Hypothalamus (tissue), 51 donors: ENCODE data around the gene BEST2.

ENCODE experiments used
- DNase-seq, 51 donors: peaks; one replicate each; lab custom pipeline; 2025; lab: John Stamatoyannopoulos, UW

The BEST2 gene

DNA sequence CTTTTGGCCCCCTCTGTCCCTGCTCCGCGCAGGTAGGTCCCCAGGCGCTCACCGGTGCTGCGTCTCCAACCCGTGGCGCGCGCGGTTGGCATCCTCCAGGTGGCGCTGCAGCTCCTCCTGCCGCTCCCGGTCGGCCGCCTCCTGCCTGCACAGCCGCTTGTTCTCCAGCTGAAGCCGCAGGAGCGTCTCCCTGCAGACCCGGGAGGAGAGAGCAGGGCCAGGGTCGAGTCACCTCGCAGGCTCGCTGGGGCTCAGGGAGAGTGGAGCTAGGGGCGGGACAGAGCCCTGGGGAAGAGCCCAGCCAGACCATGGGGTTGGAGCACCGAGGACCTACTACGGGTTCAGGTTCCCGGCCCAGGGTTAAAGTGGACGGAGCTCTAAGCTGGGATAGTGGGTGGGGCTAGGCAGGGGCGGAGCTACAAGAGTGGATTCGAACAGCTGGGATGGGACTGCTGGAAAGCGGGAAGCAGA, 14.5 kb downstream of the BEST2 start:
- peak in 37 of 51 donors; percentile 14 to 82 (median 50) for DNase-seq

DNA sequence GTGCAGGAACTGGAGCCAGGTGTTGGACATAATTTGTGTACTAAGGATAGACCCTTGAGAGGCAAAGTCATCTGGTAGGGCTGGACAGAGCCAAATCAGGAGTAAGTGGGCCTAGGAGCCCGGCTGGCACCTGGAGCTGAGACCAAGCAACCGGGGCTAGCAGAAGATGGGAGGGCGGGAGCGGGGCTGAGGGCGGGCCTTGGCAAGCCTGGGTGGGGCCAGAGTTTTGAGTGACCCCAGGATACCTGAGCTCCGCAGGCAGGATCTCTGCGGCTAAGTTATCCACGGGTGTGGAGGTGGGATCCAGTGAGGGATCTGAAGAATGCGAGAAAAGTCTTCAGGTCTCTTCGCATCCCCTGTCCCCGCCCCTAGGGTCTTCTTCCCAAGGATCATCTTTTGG, 15.6 kb downstream of the BEST2 start:
- no peak for DNase-seq

DNA sequence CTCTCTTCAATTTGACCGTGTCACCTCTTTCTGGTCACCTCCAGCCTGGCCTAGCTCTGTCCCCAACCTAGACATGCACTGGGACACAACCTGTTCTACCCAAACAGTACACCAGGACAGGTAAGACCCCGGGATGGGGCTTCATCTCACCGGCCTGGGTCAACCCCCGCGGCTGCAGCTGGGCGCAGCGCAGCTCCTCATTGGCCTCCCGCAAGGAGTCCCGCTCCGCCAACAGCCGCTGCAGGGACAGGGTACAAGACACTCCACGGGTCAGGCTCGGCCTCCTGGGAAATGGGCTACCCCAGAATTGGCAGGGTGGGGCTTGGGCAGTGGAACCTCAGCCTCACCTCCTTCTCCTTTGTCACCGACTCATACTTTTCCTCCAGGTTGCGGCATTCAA, 16.1 kb downstream of the BEST2 start:
- DNase-seq: no peak

DNA sequence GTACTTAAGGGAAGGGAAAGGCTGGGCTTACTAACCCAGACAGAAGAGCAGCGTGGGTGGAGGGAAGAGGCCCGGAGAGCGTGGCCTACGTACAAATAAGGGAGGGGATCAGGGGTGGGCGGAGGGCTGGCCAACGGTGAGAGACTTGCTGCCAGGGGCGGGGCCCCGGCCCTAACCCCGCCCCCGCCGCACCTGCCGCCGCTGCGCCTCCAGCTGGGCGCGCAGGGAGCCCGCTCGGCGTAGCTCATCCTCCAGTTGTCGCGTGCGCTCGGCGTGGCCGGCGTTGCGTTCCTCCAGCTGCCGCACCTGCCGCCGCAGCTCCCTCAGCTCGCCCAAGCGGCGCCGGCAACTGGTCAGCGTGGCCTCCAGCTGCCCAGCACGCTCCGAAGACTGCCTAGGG, 18.1 kb downstream of the BEST2 start:
- no peak for DNase-seq

DNA sequence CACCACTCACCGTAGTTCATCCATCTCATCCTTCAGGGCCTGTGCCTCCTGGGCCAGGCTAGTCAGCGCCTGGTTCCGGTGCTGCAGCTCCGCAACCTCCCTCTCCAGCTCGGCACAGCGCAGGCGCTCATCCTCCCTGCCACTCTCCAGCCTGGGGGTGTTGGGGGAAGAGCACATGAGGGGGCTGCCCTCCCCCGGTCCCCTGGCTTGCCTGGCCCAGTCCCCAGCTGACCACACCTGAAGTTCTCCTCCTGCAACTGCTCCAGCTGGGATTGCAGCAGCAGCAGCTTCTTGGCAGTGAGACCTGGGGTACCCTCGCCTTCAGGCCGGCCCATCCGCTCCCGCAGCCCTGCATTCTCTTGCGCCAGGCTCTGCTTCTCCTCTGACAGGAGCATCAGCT, 19.3 kb downstream of the BEST2 start:
- DNase-seq: no peak

DNA sequence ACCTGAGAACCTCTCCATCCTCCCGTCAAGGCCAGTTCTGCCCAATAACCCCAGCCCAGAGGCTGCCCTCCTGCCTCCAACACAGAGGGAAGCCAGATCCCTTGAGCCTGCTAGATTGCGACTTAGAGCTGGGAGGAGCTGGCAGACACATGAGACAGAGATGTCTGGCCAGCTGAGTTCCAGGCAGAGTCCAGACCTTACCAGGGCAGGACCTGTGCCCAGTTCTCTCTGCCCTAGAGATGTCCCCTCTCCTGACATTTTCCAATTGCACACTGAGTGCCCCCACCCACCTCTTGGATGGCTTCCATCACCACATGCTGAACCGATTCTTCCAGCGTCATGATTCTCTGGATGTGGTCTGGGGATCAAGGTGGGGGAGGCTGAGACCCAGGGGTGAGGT, 20.7 kb downstream of the BEST2 start:
- DNase-seq: no peak

DNA sequence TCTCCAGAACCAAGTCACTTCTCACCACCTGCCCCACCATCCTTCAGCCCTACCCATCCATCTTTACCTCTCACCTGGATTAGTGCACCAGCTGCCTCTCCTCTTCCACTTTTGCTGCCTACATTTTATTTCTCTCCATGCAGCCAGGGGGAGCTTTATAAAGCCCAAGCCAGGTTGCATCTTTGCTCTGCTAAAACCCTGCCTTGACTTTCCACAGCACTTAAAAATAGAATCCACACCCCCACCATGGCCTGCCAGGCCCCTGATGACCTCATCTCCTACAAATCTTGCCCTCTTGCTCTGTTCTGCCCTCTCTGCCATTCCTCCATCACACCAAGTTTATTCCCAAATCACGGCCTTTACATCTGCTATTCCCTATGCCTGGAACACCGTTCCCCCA, 22.0 kb downstream of the BEST2 start:
- no peak for DNase-seq

DNA sequence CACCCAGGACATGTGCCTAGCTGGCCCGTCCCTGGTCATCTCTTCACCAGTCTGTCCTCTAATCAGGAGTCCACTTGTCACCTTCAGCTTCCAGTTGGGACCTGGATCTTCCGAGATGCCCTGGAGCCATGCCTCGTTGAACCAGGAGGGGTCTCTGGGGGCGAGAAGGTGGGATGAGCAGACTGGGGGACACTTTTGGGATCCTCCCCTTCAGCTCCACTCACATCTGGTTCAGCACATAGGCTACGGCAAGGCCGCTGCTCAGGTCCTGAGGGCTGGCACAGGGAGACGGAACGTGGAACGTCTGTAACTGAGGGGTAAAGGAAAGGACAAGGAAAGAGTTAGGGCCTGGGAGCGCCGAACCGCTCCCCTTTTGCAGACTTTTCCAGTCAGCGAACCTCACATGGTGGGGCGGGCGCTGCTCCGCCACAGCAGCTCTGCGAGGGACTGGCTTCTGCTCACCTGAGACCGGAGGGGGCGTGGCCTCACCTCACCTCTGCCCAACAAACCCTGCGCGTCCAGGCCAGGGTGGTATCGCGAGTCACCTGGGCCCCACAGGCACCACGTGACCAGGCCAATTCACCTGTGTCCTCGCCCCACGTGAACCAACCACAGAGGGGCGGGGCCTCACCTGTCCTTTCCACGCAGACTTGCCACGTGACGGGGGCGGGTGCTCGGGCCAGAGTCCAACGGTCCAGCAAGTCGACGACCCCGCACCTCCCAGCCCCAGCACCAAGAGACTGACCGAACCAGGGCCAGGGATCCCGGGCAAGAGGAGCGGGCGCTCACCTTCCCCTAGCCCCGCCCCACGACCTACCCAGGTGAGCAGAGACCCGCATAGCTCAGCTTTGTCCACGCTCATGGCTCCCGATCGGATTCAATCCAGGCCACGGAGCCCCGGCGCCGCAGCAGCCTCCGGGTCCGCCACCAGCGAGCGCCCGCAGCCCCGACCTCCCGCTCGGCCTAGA, 23.3 kb downstream of the BEST2 start, which contains the start of gene HOOK2:
Gene HOOK2, minus strand, starts transcription at position 965 of the 968 bp plus-strand sequence. Its CDS starts 103 bp downstream, at position 862.
- DNase-seq: peak in 15 of 51 donors; percentile 17 to 63 (median 52)

DNA sequence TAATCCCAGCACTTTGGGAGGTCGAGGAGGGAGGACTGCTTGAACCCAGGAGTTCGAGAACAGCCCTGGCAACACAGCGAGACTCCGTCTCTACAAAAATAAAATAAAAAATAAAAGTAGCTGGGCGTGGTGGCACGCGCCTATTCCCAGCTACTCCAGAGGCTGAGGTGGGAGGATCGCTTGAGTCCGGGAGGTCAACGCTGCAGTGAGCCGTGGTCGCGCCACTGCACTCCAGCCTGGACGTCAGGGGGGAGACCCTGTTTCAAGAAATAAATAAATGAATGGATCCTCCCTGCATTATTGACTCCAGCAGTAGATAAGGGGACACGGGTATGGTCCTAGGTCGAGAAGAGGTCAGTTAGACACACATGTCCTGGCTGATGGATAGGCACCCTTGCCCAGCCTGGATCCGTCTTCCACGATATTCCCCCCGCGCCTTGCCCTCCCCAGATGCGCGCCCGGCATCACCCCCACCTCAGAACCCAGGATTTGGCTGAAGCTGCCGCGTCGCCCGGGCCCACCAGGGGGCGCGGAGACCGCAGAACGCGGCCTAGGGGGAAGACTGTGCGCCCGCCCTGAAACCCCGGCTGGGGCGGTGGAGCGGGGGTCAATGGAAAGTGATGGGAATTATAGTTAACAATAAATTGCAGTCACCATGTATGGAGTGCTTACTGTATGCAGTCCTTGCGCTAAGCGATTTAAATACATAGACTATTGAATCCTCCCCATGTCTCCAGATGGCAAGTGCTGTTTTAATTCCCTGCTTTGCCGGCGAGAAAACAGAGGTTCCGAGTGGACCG, 25.8 kb downstream of the BEST2 start:
- peak in 47 of 51 donors; percentile 16 to 86 (median 65) for DNase-seq

DNA sequence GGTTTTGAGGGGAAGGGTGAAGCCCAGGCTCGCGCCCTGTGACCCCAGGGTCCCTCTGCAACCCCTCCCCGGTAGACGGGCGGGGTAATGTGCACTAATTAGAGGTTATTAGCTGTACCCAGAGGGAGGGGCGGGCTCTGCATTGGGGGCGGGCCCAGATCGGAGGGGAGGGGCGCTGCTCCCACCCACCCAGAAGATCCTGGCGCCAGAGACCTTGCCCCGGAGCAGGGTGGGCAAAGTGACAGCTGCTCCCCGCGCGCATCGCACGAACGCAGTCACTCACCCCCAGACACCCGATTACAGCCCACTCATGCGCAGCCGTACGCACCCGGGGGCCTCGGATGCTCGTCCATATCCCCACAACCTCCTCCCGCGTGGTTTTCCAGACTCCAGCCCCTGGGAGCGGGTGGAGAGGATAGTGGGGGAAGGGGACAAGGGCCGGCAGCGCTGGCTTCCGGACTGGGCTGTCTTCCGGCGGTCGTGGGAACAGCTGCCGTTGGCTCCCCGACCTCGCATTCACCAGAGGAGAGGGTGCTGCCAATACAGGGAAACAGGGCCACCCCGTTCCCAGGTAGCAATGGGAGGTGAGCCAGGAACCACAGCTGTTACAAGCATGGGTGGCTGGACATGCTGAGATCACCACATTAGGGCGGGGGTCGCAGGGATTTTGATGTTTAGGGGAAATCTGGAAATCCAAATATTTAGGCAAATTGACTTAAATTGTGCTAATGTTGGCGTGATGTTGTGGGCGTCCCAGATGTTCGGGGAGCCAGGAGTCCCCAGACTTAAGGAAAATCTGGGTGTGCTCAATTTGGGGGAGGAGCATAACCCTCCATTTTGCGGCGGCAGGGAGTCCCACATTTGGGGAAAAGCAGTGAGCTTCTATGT, 26.7 kb downstream of the BEST2 start:
- DNase-seq: peak in 40 of 51 donors; percentile 10 to 84 (median 52)

DNA sequence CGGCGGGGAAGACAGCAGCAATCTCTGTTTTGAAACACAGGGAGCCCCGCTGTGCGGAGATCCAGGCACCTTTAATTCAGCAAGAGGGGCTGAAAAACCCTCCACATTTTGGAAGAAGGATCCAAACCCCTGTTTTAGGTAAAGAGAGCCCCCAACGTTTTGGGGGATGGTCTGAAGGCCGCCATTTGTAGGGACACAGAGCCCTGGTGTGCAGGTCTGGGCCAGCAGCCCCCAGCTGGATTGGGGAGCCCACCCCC, 27.2 kb downstream of the BEST2 start:
- peak in 1 of 51 donors; percentile 20 for DNase-seq

DNA sequence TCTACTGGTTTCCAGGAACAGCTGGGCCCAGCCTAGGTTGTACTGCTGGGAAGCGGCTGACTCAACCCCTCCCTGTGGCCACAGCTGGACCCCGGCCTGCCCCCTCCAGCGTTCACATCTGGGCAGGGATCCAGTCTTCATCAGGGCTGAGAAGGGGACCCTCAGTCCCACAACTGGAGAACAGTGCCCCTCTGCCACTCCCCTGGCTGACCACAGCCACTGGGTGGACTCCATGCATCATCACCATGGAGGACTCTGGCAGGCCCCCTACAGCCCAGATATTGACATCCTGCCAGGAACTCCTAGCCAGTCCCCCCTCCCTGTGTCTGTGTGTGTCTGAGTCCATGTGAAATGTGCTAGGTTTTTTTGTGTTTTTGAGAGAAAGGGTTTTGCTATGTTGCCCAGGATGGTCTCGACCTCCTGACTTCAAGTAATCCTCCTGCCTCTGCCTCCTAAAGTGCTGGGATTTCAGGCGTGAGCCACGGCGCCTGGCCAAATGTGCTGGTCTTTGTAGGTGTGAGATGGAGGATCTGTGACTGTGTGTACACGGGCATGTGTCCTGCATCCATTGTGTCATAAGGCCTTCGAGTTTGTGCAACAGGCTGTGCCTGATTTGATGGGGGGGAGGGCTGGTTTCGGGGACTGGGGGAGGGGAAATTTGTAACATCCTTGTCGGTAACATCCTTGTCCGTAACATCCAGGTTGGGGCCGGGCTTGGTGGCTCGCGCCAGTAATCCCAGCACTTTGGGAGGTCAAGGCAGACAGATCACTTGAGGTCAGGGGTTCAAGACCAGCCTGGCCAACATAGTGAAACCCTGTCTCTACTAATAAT, 27.8 kb downstream of the BEST2 start:
- DNase-seq: peak in 20 of 51 donors; percentile 6 to 71 (median 28)

DNA sequence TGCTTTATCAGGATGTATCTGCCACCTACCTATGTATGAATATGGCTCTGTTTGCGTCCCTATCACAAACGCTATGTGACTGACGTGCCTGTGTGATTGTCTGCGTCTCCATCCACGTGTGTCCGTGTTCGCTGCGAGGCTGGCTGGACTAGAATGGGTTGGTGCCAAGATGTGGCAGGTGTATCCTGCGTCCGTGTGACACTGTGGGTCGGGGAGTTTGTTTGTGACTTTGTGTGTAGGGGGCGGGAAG, 30.5 kb downstream of the BEST2 start:
- peak in 2 of 51 donors; percentile 63 to 75 for DNase-seq

DNA sequence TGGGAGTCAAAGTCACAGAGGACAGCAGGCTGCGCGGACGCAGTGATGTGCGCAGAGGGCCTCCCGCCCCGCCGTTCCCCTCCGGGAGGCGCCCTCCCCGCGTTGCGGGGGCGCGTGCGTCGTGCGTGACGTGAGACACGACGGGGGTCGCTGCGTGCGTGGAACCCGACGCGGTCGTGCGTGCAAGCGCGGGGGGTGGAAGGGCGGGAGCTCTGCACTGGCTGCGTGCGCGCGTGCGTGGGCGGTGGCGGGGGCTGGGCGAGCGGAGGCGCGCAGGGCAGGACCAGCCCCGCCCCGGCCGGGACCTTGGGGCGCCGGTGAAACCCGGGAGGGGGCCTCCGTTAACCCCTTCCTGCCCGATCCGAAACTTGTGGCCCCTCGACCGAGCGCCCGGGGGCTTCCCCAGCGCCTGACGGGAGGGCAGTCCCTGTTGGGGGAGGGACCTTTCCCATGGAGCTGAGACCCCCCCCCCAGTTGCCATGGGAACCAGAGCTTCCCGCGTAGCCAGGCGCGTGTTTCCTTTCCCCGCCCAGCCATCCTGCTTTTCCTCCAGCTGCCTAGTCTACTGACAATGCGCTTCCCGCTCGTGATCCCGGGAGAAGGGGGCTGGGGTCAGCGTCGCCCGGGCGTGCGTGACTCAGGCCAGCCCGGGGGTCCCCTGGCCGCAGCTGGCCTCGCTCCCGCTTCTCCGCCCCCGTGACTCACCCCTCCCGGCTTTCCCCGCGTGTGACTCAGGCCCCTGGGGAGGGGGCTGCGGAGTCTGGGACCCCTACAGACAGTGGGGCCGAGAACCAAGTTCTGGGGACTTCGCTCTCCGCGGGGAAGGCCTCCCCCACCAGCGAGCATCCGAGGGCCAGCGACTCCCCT, 31.1 kb downstream of the BEST2 start:
- peak in 48 of 51 donors; percentile 42 to 96 (median 84) for DNase-seq

DNA sequence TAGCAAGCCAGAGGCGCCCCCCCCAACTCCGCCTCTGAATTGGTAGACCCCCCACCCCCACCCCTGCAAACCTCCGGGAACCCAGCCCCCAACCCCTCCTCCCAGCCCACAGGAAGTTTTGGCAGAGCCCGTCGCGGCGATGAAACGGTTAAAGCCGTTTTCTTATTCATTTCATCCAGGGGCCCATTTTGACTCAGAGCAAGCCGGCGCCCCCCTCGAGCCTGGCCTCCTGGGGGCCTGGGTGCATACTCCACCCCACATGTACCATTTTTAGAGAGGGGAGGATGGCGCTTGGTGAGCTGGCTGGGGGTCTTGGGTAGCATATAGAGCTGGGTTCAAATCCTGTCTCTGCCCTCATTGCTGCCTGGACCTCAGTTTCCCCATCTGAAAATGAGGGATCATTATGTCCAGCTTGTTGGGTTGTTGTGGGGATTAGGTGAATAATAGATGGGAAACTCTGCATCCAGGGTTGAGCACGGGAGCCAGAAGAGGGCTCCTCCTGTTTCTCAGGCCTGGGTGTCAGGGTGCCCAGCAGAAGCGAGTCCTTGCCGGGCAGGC, 31.8 kb downstream of the BEST2 start:
- DNase-seq: no peak

DNA sequence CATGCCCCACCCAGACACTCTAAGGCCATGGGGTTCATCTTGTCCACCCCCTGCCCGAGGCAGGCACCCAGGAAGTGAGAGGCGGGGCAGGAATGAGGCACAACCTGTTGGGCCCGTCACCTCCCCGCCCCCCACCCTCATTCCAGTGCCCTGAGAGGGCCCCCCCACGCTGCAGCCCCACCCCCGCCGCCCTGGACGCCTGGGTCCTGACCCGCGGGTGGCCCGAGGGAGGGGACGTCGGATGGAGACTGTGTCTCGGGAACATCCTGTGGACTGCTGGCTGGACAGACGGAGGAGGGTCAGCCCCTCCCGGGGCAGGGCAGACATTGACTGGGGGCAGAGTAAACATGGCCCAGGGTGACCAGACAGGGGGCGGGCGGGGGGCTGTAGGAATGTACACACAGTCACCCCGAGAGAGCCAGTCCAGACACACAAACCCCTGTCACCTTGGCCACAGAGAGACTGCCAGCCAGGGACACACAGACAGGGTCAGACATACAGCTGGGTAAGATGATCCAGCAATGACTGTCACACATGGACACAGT, 32.3 kb downstream of the BEST2 start:
- DNase-seq: peak in 13 of 51 donors; percentile 6 to 33 (median 17)

DNA sequence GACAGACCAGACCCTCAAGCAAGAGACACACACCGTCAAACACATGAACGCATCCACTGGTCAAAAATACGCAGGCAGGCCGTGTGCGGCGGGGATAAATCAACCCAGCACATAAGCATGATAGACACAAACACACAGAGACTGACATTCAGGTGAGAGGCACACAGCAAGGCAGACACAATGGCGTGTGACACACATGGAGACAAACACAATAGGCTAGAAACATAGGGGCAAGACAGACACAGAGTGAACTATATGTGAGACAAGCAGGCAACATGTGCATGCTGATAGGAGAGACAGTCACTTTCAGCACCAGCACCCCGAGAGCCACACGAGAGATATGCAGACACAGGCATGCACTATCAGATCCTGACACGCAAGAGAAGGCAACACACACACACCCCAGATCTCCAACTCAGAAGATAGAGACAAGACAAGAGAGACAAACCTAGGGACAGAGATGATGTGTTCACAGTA, 32.8 kb downstream of the BEST2 start:
- DNase-seq: peak in 2 of 51 donors; percentile 18 to 22

DNA sequence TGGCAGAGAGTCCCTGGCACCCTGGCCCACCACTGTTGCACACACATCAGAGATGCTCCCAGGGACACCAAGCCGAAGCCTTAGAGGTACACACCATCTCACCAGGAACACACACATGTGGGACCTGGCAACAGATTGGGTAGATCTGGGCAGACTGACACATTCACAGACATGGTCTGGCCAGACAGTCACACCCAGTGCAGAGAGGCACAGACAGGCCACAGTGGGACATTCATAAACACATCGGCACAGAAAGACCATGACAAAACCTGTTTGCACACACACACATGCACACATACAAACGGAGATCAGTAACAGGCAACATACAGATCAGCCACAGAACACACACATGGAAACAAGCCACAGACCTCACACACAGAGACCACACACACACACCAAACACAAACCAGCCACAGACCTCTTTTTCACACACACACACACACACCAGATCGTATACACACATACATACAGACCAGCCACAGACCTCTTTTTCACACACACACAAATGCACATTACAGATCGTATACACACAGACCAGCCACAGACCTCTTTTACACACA, 33.4 kb downstream of the BEST2 start:
- DNase-seq: peak in 3 of 51 donors; percentile 3 to 18 (median 3)
